Loucy (cell line): ENCODE measurements around the gene ALDH1L2.
A peak's percentile ranks its signal among the peaks of the same experiment; 100 is the strongest.
"Not testable (repeated sequence)": the region's sequence is repeated elsewhere in the genome, so short reads cannot be mapped to it uniquely, and the experiment has no call there.

ENCODE experiments used
- H2AFZ ChIP-seq: fragments of 200-600 bp; sonication (generic); 2 replicates; pipeline ENCODE4 v1.6.0; 2016; ENCODE audit warnings: antibody characterized with exemption, mild to moderate bottlenecking, low read length, moderate library complexity
- H3F3A ChIP-seq: fragments of 200-600 bp; 2 replicates; pipeline ENCODE4 v1.6.0; 2016; ENCODE audit warnings: antibody characterized with exemption, low read depth, mild to moderate bottlenecking
- H3K27me3 ChIP-seq: fragments of 200-600 bp; sonication (generic); 2 replicates; pipeline ENCODE4 v1.6.1; 2014; ENCODE audit warnings: low read length, mild to moderate bottlenecking; ENCODE audit not compliant: insufficient read depth, poor library complexity, severe bottlenecking
- H3K36me3 ChIP-seq: fragments of 200-600 bp; sonication (generic); 2 replicates; pipeline ENCODE4 v1.6.1; 2016; ENCODE audit warnings: low read length; ENCODE audit not compliant: insufficient read depth
- H3K4me1 ChIP-seq: fragments of 200-600 bp; sonication (generic); 2 replicates; pipeline ENCODE4 v1.5.1; 2014; ENCODE audit warnings: low read length, mild to moderate bottlenecking; ENCODE audit not compliant: insufficient read depth, poor library complexity, severe bottlenecking
- H3K4me2 ChIP-seq: fragments of 200-600 bp; sonication (generic); 2 replicates; pipeline ENCODE4 v1.6.0; 2014; ENCODE audit warnings: antibody characterized with exemption, low read length, low read depth, mild to moderate bottlenecking; ENCODE audit not compliant: poor library complexity, severe bottlenecking
- H3K4me3 ChIP-seq: fragments of 200-600 bp; sonication (generic); 2 replicates; pipeline ENCODE4 v1.5.1; 2014; ENCODE audit warnings: low read length, mild to moderate bottlenecking, mixed read lengths; ENCODE audit not compliant: poor library complexity, severe bottlenecking
- H3K79me2 ChIP-seq: fragments of 200-600 bp; sonication (generic); 2 replicates; pipeline ENCODE4 v1.6.1; 2014; ENCODE audit warnings: low read length; ENCODE audit not compliant: insufficient read depth
- H3K9ac ChIP-seq: fragments of 200-600 bp; sonication (generic); 2 replicates; pipeline ENCODE4 v1.6.0; 2014; ENCODE audit warnings: mild to moderate bottlenecking, low read depth, low read length, moderate library complexity; ENCODE audit not compliant: poor library complexity, severe bottlenecking
- H3K9me2 ChIP-seq: fragments of 200-600 bp; sonication (generic); replicated peaks from 2 replicates; pipeline ENCODE4 v1.6.1; 2016; ENCODE audit warnings: low read depth, low read length, mixed read lengths
- H3K9me3 ChIP-seq: fragments of 200-600 bp; sonication (generic); 2 replicates; pipeline ENCODE4 v1.6.1; 2014; ENCODE audit warnings: mild to moderate bottlenecking, antibody characterized with exemption, low read length, low read depth; ENCODE audit not compliant: insufficient read depth
- H4K20me1 ChIP-seq: fragments of 200-600 bp; sonication (generic); 2 replicates; pipeline ENCODE4 v1.6.0; 2014; ENCODE audit warnings: antibody characterized with exemption, low read length, mild to moderate bottlenecking; ENCODE audit not compliant: insufficient read depth, poor library complexity, severe bottlenecking
- CTCF ChIP-seq: fragments of 200-600 bp; sonication (generic); conservative IDR thresholded peaks from 2 replicates; pipeline ENCODE4 v1.5.1; 2014; ENCODE audit warnings: mild to moderate bottlenecking, antibody characterized with exemption, low read length
- EZH2phosphoT487 ChIP-seq: fragments of 200-600 bp; IDR thresholded peaks from 2 replicates; pipeline ENCODE4 v1.6.1; 2018; ENCODE audit warnings: antibody characterized with exemption, mild to moderate bottlenecking, moderate library complexity, borderline replicate concordance

The ALDH1L2 gene

GRCh38 chr12:105100207-105100985 is 16.1 kb upstream of the ALDH1L2 start:
- Histone ChIP-seq H3K4me3 (no peak overlapping the region), H2AFZ (no peak overlapping the region), H3K4me2 (peak overlapping the region; percentile 73), H3K9me3 (peaks cover 6% of the 10 kb centered on the region; the same call in 1 of the 2 replicates), H4K20me1 (no peaks in the 10 kb centered on the region), H3F3A (peaks cover 10% of the 10 kb centered on the region), H3K9ac (no peak overlapping the region), H3K9me2 (no peaks in the 10 kb centered on the region), H3K4me1 (peaks cover 23% of the 10 kb centered on the region), H3K36me3 (no peaks in the 10 kb centered on the region), H3K79me2 (no peaks in the 10 kb centered on the region), H3K27me3 (no peaks in the 10 kb centered on the region)
- TF ChIP-seq EZH2phosphoT487 (no peak), CTCF (no peak)

GRCh38 chr12:105099356-105099755 is 15.1 kb upstream of the ALDH1L2 start:
- Histone ChIP-seq H3K9me2 (no peaks in the 10 kb centered on the region), H4K20me1 (no peaks in the 10 kb centered on the region), H3K79me2 (no peaks in the 10 kb centered on the region), H3K4me2 (peak overlapping the region; percentile 73), H3F3A (peaks cover 10% of the 10 kb centered on the region), H3K9ac (peak overlapping the region; percentile 26), H3K9me3 (peaks cover 6% of the 10 kb centered on the region; the same call in 1 of the 2 replicates), H3K4me1 (peaks cover 23% of the 10 kb centered on the region), H3K4me3 (peak overlapping the region; percentile 51), H3K36me3 (no peaks in the 10 kb centered on the region), H3K27me3 (no peaks in the 10 kb centered on the region), H2AFZ (no peak overlapping the region)
- TF ChIP-seq CTCF (no peak), EZH2phosphoT487 (no peak)

- not testable (repeated sequence) for H3K4me2 ChIP-seq, H3K9me2 ChIP-seq, H3K36me3 ChIP-seq, H3K27me3 ChIP-seq, H3K9me3 ChIP-seq, H4K20me1 ChIP-seq, H3K9ac ChIP-seq, H3K79me2 ChIP-seq, H3K4me3 ChIP-seq, H2AFZ ChIP-seq
- Histone ChIP-seq H3F3A (peaks cover 10% of the 10 kb centered on the region), H3K4me1 (peaks cover 16% of the 10 kb centered on the region)
Measured at GRCh38 chr12:105095338-105095737, 11.1 kb upstream of the ALDH1L2 start.

GRCh38 chr12:105092336-105092735 is 8.1 kb upstream of the ALDH1L2 start:
- no peaks in the 10 kb centered on the region for H4K20me1 ChIP-seq
- H3K9me2 ChIP-seq = no peaks in the 10 kb centered on the region
- H3K27me3 ChIP-seq = no peaks in the 10 kb centered on the region
- H3K79me2 ChIP-seq = no peaks in the 10 kb centered on the region
- no peaks in the 10 kb centered on the region for H3K36me3 ChIP-seq
- H3K4me3 ChIP-seq = no peak overlapping the region
- H3F3A ChIP-seq = no peaks in the 10 kb centered on the region
- H3K4me1 ChIP-seq = no peaks in the 10 kb centered on the region
- no peak overlapping the region for H3K4me2 ChIP-seq
- no peaks in the 10 kb centered on the region; the same call in 1 of the 2 replicates for H3K9me3 ChIP-seq
- no peak overlapping the region for H3K9ac ChIP-seq
- H2AFZ ChIP-seq = no peak overlapping the region
- TF ChIP-seq EZH2phosphoT487 (no peak), CTCF (no peak)
